Urinary bladder (tissue), 4 donors: ENCODE measurements around the gene LIN37. TPM values are rescaled to one million over a fixed set of nuclear protein-coding genes. Genes with fewer than 3 reads are reported as not detected.
A peak's percentile ranks its signal among the peaks of the same experiment; 100 is the strongest.

Experiments
- DNase-seq: peaks from one replicate; pipeline ENCODE4 v3.0.0-alpha.2; 2015; ENCODE audit errors: extremely low spot score
- H3K27ac ChIP-seq: one replicate; pipeline ENCODE4 v1.5.1; 2013; ENCODE audit warnings: low read depth, mild to moderate bottlenecking, moderate library complexity
- H3K36me3 ChIP-seq: one replicate; pipeline ENCODE4 v1.6.1; 2013; ENCODE audit warnings: mild to moderate bottlenecking, moderate library complexity; ENCODE audit not compliant: insufficient read depth
- H3K4me1 ChIP-seq: one replicate; pipeline ENCODE4 v1.6.1; 2013; ENCODE audit warnings: mild to moderate bottlenecking, moderate library complexity; ENCODE audit not compliant: insufficient read depth
- H3K4me3 ChIP-seq: one replicate; pipeline ENCODE4 v1.5.1; 2013; ENCODE audit warnings: low read depth, low read length
- WGBS: extraction: QIAGEN DNeasy Blood & Tissue Kit; methylation state at CpG from one replicate; pipeline ENCODE4 v1.1.7; 2013; 5-methylcytosine and 5-hydroxymethylcytosine counted together
- polyA plus RNA-seq: library from polyadenylated mRNA; stranded (reverse); fragments of 200-250 nt; gene quantifications from one replicate; pipeline ENCODE4 v1.2.3, GENCODE V29; 2013
- total RNA-seq: library from RNA; depleted of rRNA; stranded (reverse); fragments of >200 nt; gene quantifications from one replicate; pipeline ENCODE4 v1.2.3, GENCODE V29; 2014
- donor health status: healthy with polysubstance abuse.
- donor health status: healthy.

Gene LIN37
- total and polyA plus RNA-seq, 2 donors = 5.4 to 18.8 TPM

DNA sequence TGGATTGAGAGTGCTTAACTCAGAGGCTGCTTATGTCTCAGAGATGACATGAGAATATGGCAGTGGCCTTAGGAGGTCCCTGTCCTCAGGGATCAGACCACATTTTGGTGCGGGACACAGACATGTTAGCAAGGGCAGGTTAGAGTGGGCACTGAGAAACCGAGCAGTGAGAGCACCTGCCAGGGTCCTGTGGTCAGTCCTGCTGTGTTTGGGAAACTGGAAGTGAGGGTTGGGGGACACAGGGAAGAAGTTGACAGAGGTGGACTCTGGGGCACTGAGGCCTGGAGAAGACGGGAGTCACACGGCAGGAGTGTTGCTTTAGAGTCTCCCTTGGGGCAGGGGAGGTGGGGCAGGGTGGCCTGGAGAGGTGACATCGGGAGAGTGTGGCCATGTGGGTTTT, 13.5 kb upstream of the LIN37 start:
- no peak for DNase-seq
- 87% methylated on average over 5 of the region's 5 CpGs for WGBS
- Histone ChIP-seq H3K4me1 (no peaks in the 10 kb centered on the region), H3K27ac (no peak overlapping the region), H3K36me3 (peaks cover 13% of the 10 kb centered on the region), H3K4me3 (no peak overlapping the region)

DNA sequence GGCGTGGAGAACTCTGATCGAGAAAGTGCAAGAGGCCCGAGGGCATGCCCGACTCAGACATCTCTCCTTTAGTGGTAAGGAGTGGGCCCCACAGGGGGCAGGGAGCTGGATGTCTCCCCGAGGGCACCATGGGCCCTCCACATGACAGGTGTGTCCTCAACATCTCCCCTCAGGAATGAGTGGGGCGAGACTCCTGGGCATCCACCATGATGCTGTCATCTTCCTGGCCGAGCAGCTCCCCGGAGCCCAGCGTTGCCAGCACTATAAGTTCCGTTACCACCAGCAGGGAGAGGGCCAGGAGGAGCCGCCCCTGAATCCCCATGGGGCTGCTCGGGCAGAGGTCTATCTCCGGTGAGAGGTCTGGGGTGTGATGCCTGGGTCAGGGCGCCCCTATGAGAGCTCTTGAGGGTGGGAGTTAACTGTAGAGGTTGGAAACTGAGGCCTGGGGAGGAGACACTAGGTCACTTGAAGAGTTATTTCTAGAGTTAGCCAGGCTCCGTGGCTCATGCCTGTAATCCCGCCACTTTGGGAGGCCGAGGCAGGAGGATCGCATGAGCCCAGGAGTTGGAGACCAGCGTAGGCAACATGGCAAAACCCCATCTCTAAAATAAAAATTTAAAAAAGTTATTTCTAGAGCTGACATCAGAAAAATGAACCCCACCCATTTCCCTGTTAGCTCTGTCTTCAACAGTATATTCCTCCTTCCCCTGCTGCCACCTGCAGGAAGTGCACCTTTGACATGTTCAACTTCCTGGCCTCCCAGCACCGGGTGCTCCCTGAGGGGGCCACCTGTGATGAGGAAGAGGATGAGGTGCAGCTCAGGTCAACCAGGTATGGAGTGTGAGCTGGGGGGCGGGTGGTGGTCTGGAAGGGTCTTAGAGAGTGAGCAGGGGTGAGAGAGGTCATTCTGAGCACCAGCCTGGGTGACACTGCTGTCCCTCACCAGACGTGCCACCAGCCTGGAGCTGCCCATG, 11.2 kb upstream of the LIN37 start:
- 85% methylated on average over 22 of the region's 22 CpGs for WGBS
- Histone ChIP-seq H3K27ac (no peak overlapping the region), H3K4me1 (no peaks in the 10 kb centered on the region), H3K4me3 (no peak overlapping the region), H3K36me3 (peaks cover 6% of the 10 kb centered on the region)
- DNase-seq = no peak

GRCh38 chr19:35738021-35738886, 10.1 kb upstream of the LIN37 start:
- 92% methylated on average over 37 of the region's 37 CpGs for WGBS
- no peak for DNase-seq
- no peaks in the 10 kb centered on the region for H3K4me1 ChIP-seq
- H3K27ac ChIP-seq = no peak overlapping the region
- H3K4me3 ChIP-seq = no peak overlapping the region
- peaks cover 5% of the 10 kb centered on the region for H3K36me3 ChIP-seq

DNA sequence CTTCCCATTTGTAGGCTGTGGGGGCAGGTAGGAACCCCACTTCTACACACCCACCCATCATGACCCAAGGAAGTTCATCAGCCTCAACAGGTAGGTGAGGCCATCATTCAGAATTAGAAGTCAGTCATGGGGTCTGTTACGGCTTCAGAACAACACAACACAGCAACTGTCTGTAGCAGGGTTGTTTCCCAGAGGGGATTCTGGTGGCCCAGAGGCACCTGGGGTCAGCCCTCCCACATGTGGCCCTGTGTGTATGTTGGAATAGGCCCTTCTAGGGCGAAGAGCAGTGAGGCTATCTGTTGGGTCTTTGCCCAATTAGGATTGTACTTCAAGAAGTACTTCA, 9.5 kb upstream of the LIN37 start:
- no peak for DNase-seq
- Histone ChIP-seq H3K4me3 (no peak overlapping the region), H3K27ac (no peak overlapping the region), H3K36me3 (peaks cover 5% of the 10 kb centered on the region), H3K4me1 (no peaks in the 10 kb centered on the region)
- 88% methylated on average over 2 of the region's 2 CpGs for WGBS

- Histone ChIP-seq H3K4me3 (peak overlapping the region; percentile 45), H3K27ac (no peak overlapping the region), H3K36me3 (peaks cover 5% of the 10 kb centered on the region), H3K4me1 (no peaks in the 10 kb centered on the region)
- 69% methylated on average over 29 of the region's 29 CpGs for WGBS
- no peak for DNase-seq
Measured at GRCh38 chr19:35739275-35740107, 8.9 kb upstream of the LIN37 start.

DNA sequence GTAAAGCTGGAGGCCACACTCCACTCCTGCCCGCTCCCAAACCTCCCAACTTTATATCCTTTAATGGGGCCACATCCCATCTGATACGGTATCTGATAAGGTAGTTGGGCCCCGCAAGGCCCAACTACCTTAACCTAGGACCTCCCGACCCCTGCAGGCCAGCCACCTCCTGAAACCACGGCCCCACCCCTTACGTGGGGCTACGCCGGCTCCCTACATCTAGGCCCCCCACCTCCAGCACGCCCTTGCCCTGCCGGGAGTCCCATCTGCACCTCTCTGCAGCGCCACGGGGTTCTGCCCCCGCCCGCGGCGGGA, 8.3 kb upstream of the LIN37 start:
- peak overlapping the region; percentile 45 for H3K4me3 ChIP-seq
- H3K4me1 ChIP-seq = no peaks in the 10 kb centered on the region
- H3K36me3 ChIP-seq = peaks cover 5% of the 10 kb centered on the region
- DNase-seq = no peak
- peak overlapping the region; percentile 70 for H3K27ac ChIP-seq
- WGBS = 3% methylated on average over 16 of the region's 16 CpGs

DNA sequence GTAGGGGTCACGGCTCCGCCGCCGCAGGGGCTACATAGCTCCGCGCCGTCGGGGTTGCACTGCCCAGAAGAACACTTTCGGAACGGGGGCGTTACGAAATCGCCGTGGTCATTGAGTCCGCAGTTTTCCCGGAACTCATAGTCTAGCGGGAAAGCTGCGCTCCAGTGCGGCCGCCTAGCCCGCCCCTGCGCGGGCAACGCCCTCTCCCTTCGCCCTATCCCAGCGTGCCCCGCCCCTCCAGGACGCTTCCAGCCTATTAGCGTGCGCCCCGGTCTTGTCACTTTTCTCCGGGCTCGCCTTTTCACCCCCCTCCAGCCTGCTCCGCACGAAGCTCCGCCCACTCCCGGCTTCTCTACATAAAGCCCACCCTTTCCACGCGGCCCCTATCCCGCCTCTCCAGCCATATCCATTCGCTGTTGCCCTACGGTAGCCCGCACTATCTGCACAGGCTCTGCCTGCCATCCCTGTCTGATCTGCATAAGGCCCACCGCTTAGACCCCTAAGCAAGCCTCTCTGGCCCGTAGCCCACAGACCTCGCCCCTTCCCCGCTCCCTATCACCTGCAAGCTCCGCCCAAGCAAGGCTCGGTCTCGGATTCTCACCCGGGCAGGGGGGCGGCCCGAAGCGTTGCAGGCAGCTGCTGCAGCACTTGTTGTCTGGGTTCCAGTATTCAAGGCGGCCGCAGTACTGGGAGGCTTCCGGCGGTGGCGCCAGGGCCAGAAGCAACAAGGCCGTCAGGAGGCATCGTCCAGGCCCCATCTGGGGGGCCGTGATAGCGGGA, 7.8 kb upstream of the LIN37 start:
- Histone ChIP-seq H3K4me3 (peak overlapping the region; percentile 45), H3K4me1 (no peaks in the 10 kb centered on the region), H3K27ac (peak overlapping the region; percentile 70), H3K36me3 (peaks cover 5% of the 10 kb centered on the region)
- WGBS = under 1% methylated on average over 63 of the region's 63 CpGs
- peak; percentile 95 for DNase-seq

- Histone ChIP-seq H3K36me3 (peaks cover 5% of the 10 kb centered on the region), H3K27ac (no peak overlapping the region), H3K4me1 (no peaks in the 10 kb centered on the region)
Measured at GRCh38 chr19:35741203-35741515, 7.2 kb upstream of the LIN37 start.

GRCh38 chr19:35742121-35742724, 6.2 kb upstream of the LIN37 start, which contains the start of gene IGFLR1:
Gene IGFLR1 (minus strand): TSS chr19:35742452. CDS start chr19:35741180, 1,272 bp downstream.
- 70% methylated on average over 9 of the region's 9 CpGs for WGBS
- Histone ChIP-seq H3K27ac (peak within 1 kb of the TSS; percentile 45), H3K4me3 (no peak within 1 kb of the TSS), H3K36me3 (peaks cover 2% of the 10 kb centered on the region), H3K4me1 (no peaks in the 10 kb centered on the region)
- DNase-seq = no peak

More at GRCh38 chr19:35741203-35741515, 7.2 kb upstream of the LIN37 start:
- DNase-seq = no peak
- WGBS = 4% methylated on average over 12 of the region's 12 CpGs
- peak overlapping the region; percentile 41 for H3K4me3 ChIP-seq

GRCh38 chr19:35743640-35744429, 4.5 kb upstream of the LIN37 start:
- Histone ChIP-seq H3K4me3 (no peak overlapping the region), H3K4me1 (no peaks in the 10 kb centered on the region), H3K36me3 (no peaks in the 10 kb centered on the region), H3K27ac (no peak overlapping the region)
- 87% methylated on average over 19 of the region's 19 CpGs for WGBS
- DNase-seq = no peak

GRCh38 chr19:35744430-35745327, 3.7 kb upstream of the LIN37 start:
- peak overlapping the region; percentile 92 for H3K27ac ChIP-seq
- peak overlapping the region; percentile 59 for H3K4me3 ChIP-seq
- no peaks in the 10 kb centered on the region for H3K36me3 ChIP-seq
- 7% methylated on average over 41 of the region's 41 CpGs for WGBS
- DNase-seq = peak; percentile 95
- no peaks in the 10 kb centered on the region for H3K4me1 ChIP-seq
